Lower lobe of right lung (tissue), 2 donors: ENCODE results near the gene CHST8. TPM values are rescaled to one million over a fixed set of nuclear protein-coding genes. Genes with fewer than 3 reads are reported as not detected.

Experiments used
- ATAC-seq, 2 donors: fragments of 200-7000 bp; cut with Tn5 transposase; one replicate each; pipeline ENCODE4 v1.9.1; 2020 to 2022; ENCODE audit warnings: mild to moderate bottlenecking in 2 of 2, moderate library complexity in 2 of 2
- DNase-seq: peaks from one replicate; pipeline ENCODE4 v3.0.0-alpha.2; 2020
- H3K27ac ChIP-seq: fragments of 200-600 bp; one replicate; pipeline ENCODE4 v1.8.0; 2022
- H3K27me3 ChIP-seq: fragments of 200-600 bp; one replicate; pipeline ENCODE4 v1.8.0; 2022; ENCODE audit warnings: low read depth
- H3K36me3 ChIP-seq: fragments of 200-600 bp; one replicate; pipeline ENCODE4 v1.8.0; 2022; ENCODE audit warnings: mild to moderate bottlenecking
- H3K4me1 ChIP-seq: fragments of 200-600 bp; one replicate; pipeline ENCODE4 v1.8.0; 2022
- H3K4me3 ChIP-seq: fragments of 200-600 bp; one replicate; pipeline ENCODE4 v1.8.0; 2022; ENCODE audit warnings: mild to moderate bottlenecking
- H3K9me3 ChIP-seq: fragments of 200-600 bp; one replicate; pipeline ENCODE4 v1.8.0; 2022
- CTCF ChIP-seq: fragments of 200-600 bp; IDR thresholded peaks from one replicate; pipeline ENCODE4 v1.8.0; 2022; ENCODE audit warnings: antibody characterized with exemption, mild to moderate bottlenecking
- intact Hi-C: fragments of 100-400 bp; cut with DNase I; formaldehyde crosslinking; loops from one replicate; pipeline ENCODE4 v1.11.0; 2022
- long read RNA-seq: library from polyadenylated mRNA; unstranded; transcript quantifications from one replicate; pipeline ENCODE4 v2.0.0, GENCODE V29; 2021
- total RNA-seq: library from RNA; stranded (reverse); fragmentation: NEBNext Ultra II Directional; extraction: Animal tissue kit (Norgen Biotek cat#: 25700); gene quantifications from one replicate; pipeline ENCODE4 v1.2.1, GENCODE V29; 2021
- donor health status: DM: no; HTN: yes; CAD: no; lungs with severe emphysema.

Gene CHST8, protein sequence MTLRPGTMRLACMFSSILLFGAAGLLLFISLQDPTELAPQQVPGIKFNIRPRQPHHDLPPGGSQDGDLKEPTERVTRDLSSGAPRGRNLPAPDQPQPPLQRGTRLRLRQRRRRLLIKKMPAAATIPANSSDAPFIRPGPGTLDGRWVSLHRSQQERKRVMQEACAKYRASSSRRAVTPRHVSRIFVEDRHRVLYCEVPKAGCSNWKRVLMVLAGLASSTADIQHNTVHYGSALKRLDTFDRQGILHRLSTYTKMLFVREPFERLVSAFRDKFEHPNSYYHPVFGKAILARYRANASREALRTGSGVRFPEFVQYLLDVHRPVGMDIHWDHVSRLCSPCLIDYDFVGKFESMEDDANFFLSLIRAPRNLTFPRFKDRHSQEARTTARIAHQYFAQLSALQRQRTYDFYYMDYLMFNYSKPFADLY
- not detected for total RNA-seq
- long read RNA-seq, result 0 reads

DNA sequence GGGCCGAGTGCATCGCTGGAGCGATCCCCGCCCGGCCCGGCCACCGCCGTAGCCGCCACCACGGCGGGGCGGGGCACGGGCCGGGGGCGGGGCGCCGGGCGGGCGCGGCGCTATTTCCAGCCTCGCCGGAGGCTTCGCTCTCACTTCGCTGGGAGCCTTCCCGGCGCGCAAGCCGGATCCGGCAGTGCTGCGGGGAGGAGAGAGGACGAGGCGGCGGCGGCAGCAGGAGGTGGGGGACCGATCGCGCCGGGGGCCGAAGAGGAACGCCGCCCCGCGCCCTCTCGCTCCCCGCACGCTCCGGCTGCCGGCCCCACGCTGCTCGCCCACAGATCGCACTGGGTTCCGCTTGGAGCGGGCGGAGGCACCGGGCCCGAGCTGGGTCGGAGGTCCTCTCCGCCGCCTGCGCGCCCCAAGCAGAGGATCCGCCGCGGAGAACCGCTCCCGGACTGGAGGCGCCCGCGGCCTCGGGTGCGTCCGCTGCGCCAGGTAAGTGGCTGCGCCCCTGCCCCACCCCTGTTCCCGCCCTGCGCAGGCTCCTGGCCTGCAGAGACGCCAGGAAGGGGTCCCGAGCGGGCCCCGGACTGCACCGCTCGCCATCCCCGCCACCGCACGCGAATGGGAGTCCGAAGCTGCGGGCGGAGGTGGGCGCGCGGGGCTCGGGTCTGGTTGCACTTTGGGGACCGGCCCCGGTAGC is at the start of gene CHST8:
Gene CHST8 (plus strand): TSS at position 143 of the 694 bp plus-strand sequence. CDS start 67,309 bp downstream, outside the sequence.
- H3K27me3 ChIP-seq, result peaks cover 55% of the 10 kb centered on the region
- no peak for TF ChIP-seq CTCF

GRCh38 chr19:33572929-33573328 is 48.8 kb upstream of the CHST8 start:
- Histone ChIP-seq H3K9me3 (peaks cover 10% of the 10 kb centered on the region), H3K27me3 (peaks cover 15% of the 10 kb centered on the region), H3K36me3 (no peaks in the 10 kb centered on the region), H3K27ac (no peak overlapping the region), H3K4me3 (no peak overlapping the region), H3K4me1 (no peaks in the 10 kb centered on the region)
- intact Hi-C loops, result no loop called here
- ATAC-seq, result no peak
- no peak for TF ChIP-seq CTCF
- DNase-seq, result no peak

More for the DNA sequence above, at the start of gene CHST8:
- DNase-seq (no peak), ATAC-seq (peak; percentile 51 to 62)
- H3K4me1 ChIP-seq, result peaks cover 12% of the 10 kb centered on the region
- H3K9me3 ChIP-seq, result no peaks in the 10 kb centered on the region
- no peak within 1 kb of the TSS for H3K27ac ChIP-seq
- intact Hi-C loops, result no loop called here
- H3K36me3 ChIP-seq, result no peaks in the 10 kb centered on the region
- peak within 1 kb of the TSS; percentile 50 for H3K4me3 ChIP-seq

DNA sequence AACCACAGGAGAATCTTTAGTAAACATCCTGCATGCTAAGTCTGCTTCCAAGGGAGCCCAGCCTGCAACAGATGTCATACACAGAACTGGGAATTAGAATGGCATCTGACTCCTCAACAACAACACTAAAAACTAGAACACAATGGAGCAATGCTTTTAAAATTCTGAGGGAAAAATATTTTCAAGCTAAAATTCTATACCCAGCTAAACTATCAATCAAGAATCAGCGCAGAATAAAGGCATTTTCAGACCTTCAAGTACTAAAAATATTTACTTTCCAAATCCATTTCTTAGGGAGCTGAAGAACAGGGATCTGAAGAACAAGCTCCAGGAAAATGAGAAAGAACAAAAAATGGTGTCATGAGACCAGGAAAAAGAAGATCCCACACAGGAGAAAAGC is 46.9 kb upstream of the CHST8 start:
- no peak for DNase-seq
- intact Hi-C loops, result no loop called here
- peaks cover 10% of the 10 kb centered on the region for H3K9me3 ChIP-seq
- TF ChIP-seq CTCF, result no peak
- H3K36me3 ChIP-seq, result no peaks in the 10 kb centered on the region
- no peak for ATAC-seq
- H3K4me1 ChIP-seq, result no peaks in the 10 kb centered on the region
- peaks cover 9% of the 10 kb centered on the region for H3K27me3 ChIP-seq
- no peak overlapping the region for H3K4me3 ChIP-seq
- H3K27ac ChIP-seq, result no peak overlapping the region

DNA sequence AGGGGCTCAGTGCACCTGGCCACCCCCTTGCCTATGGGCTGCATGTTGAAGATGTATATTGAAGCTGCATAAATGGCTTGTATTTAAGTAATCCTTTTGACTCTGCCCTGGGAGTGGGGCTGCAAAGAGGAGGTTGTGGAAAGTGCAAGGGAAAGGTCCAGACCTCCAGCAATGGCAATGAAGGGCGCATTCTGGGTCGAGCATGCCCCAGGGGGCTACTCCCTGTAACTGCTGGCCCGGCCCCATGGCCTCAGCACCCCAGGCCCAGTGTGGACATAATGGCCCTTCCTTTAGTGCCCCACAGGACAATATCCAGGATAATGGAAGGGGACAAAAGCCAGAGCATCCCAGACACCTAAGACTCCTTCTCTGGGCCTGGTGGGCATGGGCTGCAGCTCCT is 43.1 kb upstream of the CHST8 start:
- ATAC-seq (no peak), DNase-seq (no peak)
- intact Hi-C loops, result no loop called here
- no peaks in the 10 kb centered on the region for H3K27me3 ChIP-seq
- H3K27ac ChIP-seq, result no peak overlapping the region
- no peaks in the 10 kb centered on the region for H3K4me1 ChIP-seq
- TF ChIP-seq CTCF, result no peak
- H3K36me3 ChIP-seq, result no peaks in the 10 kb centered on the region
- no peak overlapping the region for H3K4me3 ChIP-seq
- peaks cover 10% of the 10 kb centered on the region for H3K9me3 ChIP-seq

DNA sequence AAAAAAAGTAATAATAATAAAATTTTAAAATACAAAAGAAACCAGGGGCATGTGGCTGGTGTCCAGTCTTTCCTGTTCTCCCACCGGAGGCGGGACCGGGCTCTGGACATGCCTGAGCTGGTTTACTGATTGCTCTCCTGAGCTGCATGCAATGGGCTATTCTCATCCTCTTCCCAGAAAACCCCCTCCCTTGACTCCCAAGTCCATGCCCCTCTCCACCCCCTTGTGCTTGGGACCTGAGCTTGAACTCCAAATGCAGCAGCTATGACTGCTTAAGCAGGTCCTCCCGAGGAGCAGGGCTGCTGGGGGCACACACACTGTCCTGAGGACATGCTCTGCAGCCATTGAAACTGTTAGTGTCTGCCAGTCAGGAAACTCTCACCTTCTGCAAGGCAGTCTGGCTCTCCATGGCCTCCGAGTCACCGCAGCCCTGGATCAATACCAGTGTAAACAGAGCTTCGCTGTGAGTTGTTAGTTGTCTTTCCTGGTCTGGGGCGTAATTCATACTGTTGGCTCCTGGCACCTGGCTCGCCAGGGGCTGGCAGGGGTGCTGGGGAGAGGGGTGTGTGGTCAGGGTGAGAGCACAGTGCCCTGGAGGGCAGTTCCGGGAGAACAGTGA is 41.6 kb upstream of the CHST8 start:
- TF ChIP-seq CTCF, result no peak
- no peak overlapping the region for H3K27ac ChIP-seq
- no peaks in the 10 kb centered on the region for H3K27me3 ChIP-seq
- ATAC-seq (peak; percentile 12 to 21), DNase-seq (no peak)
- H3K4me3 ChIP-seq, result no peak overlapping the region
- no peaks in the 10 kb centered on the region for H3K4me1 ChIP-seq
- intact Hi-C loops, result no loop called here
- H3K36me3 ChIP-seq, result no peaks in the 10 kb centered on the region
- H3K9me3 ChIP-seq, result peaks cover 9% of the 10 kb centered on the region
